ENCODE measurements around the gene EML2.
"Not testable (repeated sequence)": the region's sequence is repeated elsewhere in the genome, so short reads cannot be mapped to it uniquely, and the experiment has no call there.

The EML2 gene

GRCh38 chr19:45638930-45639729 lies at the start of gene EML2:
Gene EML2 (minus strand): TSS chr19:45639397. CDS start chr19:45639376, 21 bp downstream.
- DNase-seq: peak; percentile 37

- DNase-seq: no peak
Measured at GRCh38 chr19:45687599-45687998, 48.4 kb upstream of the EML2 start.

- DNase-seq: not testable (repeated sequence)
Measured at GRCh38 chr19:45685045-45685444, 45.8 kb upstream of the EML2 start.

GRCh38 chr19:45682908-45683307 lies 43.7 kb upstream of the EML2 start:
- DNase-seq: no peak

GRCh38 chr19:45682117-45682516 lies 42.9 kb upstream of the EML2 start:
- no peak for DNase-seq

GRCh38 chr19:45681391-45682015 lies 42.3 kb upstream of the EML2 start:
- peak; percentile 51 for DNase-seq

GRCh38 chr19:45677351-45678230 lies 38.4 kb upstream of the EML2 start:
- no peak for DNase-seq

GRCh38 chr19:45676851-45677263 lies 37.7 kb upstream of the EML2 start:
- DNase-seq: no peak

- DNase-seq: no peak
Measured at GRCh38 chr19:45674946-45675345, 35.7 kb upstream of the EML2 start.

- DNase-seq: no peak
Measured at GRCh38 chr19:45670670-45671453, 31.7 kb upstream of the EML2 start.

- no peak for DNase-seq
Measured at GRCh38 chr19:45668342-45668871, 29.2 kb upstream of the EML2 start.

GRCh38 chr19:45667620-45668341 lies 28.6 kb upstream of the EML2 start, which contains the start of gene GIPR:
Gene GIPR (plus strand): TSS chr19:45668221. CDS start chr19:45669521, 1,300 bp downstream.
- peak; percentile 44 for DNase-seq

- no peak for DNase-seq
Measured at GRCh38 chr19:45664575-45664974, 25.4 kb upstream of the EML2 start.

- DNase-seq: no peak
Measured at GRCh38 chr19:45663800-45664199, 24.6 kb upstream of the EML2 start.

- DNase-seq: no peak
Measured at GRCh38 chr19:45660636-45661035, 21.4 kb upstream of the EML2 start.

GRCh38 chr19:45659096-45659729 lies 20.0 kb upstream of the EML2 start:
- no peak for DNase-seq

- DNase-seq: no peak
Measured at GRCh38 chr19:45657520-45658167, 18.4 kb upstream of the EML2 start.

- no peak for DNase-seq
Measured at GRCh38 chr19:45655073-45655472, 15.9 kb upstream of the EML2 start.

- DNase-seq: peak; percentile 80
Measured at GRCh38 chr19:45653634-45654033, 14.4 kb upstream of the EML2 start.

GRCh38 chr19:45650722-45651121 lies 11.5 kb upstream of the EML2 start:
- no peak for DNase-seq

- DNase-seq: no peak
Measured at GRCh38 chr19:45646345-45646698, 7.1 kb upstream of the EML2 start.
